HG03469 (cell line): ENCODE results near the gene PRR20B.
"Not testable (repeated sequence)": the region's sequence is repeated elsewhere in the genome, so short reads cannot be mapped to it uniquely, and the experiment has no call there.

Experiments used
- ATAC-seq: cut with Tn5 transposase; IDR thresholded peaks from one replicate; pipeline ENCODE4 v1.9.1; 2021; ENCODE audit warnings: mild to moderate bottlenecking, moderate library complexity, moderate number of reproducible peaks; ENCODE audit not compliant: unreplicated experiment

PRR20B gene

GRCh38 chr13:57147188-57147587, at the start of gene PRR20B:
TSS of gene PRR20B (plus strand) at chr13:57147488. CDS start at chr13:57147875, 387 bp downstream.
- not testable (repeated sequence) for ATAC-seq

GRCh38 chr13:57114945-57115344, 32.3 kb upstream of the PRR20B start:
- no peak for ATAC-seq

DNA sequence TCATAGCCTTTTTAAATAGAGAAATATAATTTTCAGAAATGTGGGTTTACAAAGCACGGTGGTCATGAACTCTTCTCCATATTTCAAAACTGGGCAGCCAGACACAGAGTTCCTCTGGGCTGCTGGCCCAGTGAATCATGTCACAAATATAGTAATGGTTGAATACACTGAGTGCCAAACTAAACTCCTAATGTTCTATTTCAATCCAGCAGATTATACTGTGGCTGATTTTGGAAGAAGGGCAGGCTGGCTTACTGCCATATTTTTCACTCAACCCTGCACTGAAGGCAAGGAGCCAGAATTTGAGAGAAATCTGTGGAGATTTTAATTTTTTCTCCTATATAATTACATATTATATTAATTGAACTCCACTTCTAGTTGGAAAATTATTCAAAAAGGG, 23.6 kb upstream of the PRR20B start:
- ATAC-seq: no peak

- no peak for ATAC-seq
Observed at GRCh38 chr13:57128909-57129308, 18.4 kb upstream of the PRR20B start.

GRCh38 chr13:57136093-57136492, 11.2 kb upstream of the PRR20B start:
- no peak for ATAC-seq

- no peak for ATAC-seq
Observed at GRCh38 chr13:57137585-57137984, 9.7 kb upstream of the PRR20B start.

- ATAC-seq: no peak
Observed at GRCh38 chr13:57138988-57139387, 8.3 kb upstream of the PRR20B start.

DNA sequence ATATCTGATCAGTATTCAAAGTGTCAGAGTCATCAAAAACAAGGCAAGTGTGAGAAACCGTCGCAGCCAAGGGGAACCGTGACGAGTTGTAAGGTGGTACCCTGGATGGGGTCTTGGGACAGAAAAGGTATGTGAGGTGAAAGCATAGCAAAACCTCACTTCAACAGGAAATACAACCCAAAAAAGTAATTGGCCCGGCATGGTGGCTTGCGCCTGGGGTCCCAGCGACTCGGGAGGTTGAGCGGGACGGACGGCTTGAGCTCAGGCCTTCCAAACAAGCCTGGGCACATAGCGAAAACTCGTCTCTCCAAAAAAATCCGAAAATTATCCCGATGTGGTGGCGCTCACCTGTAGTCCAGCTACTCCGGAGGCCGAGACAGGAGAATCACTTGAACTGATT, 7.5 kb upstream of the PRR20B start:
- not testable (repeated sequence) for ATAC-seq

GRCh38 chr13:57140235-57140968, 6.9 kb upstream of the PRR20B start, which contains the start of gene PRR20A:
TSS of gene PRR20A (plus strand) at chr13:57140918. CDS start at chr13:57141305, 387 bp downstream.
- ATAC-seq: not testable (repeated sequence)

DNA sequence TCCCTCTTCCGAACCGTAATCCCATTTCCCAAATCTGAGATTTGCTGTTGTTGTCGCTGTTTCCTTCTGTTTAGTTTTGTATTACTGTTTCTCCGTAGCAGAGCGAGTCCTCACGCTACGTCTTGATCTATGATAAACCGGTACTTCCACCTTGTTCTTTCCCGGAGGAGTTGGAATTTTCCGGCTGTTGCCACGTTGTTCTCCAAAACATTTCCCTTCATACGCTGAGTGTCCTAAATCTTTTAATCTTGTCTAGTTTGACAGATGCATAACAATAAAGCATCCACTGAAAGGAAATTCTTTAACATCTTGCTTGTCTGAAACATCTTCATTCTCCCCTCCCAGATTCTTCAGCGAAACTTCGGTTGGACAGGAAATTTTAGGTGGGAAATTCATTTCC, 818 bp downstream of the PRR20B start:
- ATAC-seq: not testable (repeated sequence)

- ATAC-seq: not testable (repeated sequence)
Observed at GRCh38 chr13:57153761-57154160, 6.5 kb downstream of the PRR20B start, which contains the start of gene PRR20C. TSS of gene PRR20C (plus strand) at chr13:57154061. CDS start at chr13:57154448, 387 bp downstream.

GRCh38 chr13:57160332-57160731, 13.0 kb downstream of the PRR20B start, which contains the start of gene PRR20D:
TSS of gene PRR20D (plus strand) at chr13:57160632. CDS start at chr13:57161019, 387 bp downstream.
- not testable (repeated sequence) for ATAC-seq

DNA sequence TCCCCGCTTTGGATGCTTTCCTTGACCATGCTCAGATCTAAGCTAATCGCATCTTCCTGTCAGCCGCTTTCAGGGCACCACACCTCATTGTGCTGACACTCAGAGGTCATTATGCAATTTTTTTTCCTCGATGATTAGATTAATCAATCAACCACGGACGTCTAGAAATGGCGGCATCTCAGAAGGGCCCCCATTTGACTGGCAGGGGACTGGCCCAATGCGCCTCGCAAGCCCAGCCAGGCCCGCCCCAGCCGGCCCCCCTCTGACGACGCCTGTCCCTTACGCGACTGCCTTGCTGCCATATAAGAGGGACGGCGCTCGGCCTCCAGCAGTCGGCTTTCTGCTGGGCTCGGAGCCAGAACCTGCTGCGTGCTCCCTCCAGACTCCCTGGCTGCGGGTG, 19.6 kb downstream of the PRR20B start, which contains the start of gene PRR20E:
Gene PRR20E, plus strand, starts transcription at position 301 of the 400 bp plus-strand sequence. CDS start 387 bp downstream, outside the sequence.
- ATAC-seq: not testable (repeated sequence)

DNA sequence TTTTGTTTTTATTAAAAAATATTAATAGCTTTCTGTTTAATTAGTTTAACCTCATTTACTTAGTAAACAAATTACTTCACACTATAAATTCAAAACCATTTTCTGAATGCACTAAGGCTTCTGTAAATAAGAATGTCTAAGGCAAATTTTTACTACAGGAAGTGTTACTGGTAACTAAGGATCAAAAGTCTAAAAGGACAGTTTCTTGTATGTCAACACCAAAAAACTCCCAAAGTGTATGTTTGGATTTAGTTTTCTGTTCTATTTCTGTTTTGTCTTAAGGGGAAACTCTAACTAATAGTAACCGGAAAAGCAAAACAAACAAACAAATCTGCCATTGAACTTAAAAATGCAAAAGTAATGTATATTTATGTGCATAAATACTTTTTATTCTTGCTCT, 44.4 kb downstream of the PRR20B start:
- no peak for ATAC-seq
